Mesendoderm (in vitro differentiated cells): ENCODE results near the gene CDC34.

Experiments
- DNase-seq: peaks from one replicate; pipeline ENCODE4 v3.0.0; 2013
- H2AK5ac ChIP-seq: 2 replicates; pipeline ENCODE4 v1.6.1; 2013; ENCODE audit warnings: low read length, inconsistent platforms
- H2BK120ac ChIP-seq: 2 replicates; pipeline ENCODE4 v1.6.1; 2013; ENCODE audit warnings: low read depth, mild to moderate bottlenecking, low read length, moderate library complexity, mixed read lengths
- H2BK15ac ChIP-seq: replicated peaks from 2 replicates; pipeline ENCODE4 v1.6.1; 2013; ENCODE audit warnings: low read depth, mild to moderate bottlenecking, moderate library complexity
- H2BK5ac ChIP-seq: 2 replicates; pipeline ENCODE4 v1.6.1; 2013; ENCODE audit warnings: low read length, inconsistent platforms
- H3K18ac ChIP-seq: 2 replicates; pipeline ENCODE4 v1.6.1; 2013; ENCODE audit warnings: mild to moderate bottlenecking, low read length, mixed read lengths
- H3K23ac ChIP-seq: one replicate; pipeline ENCODE4 v1.6.1; 2013; ENCODE audit warnings: low read length
- H3K27ac ChIP-seq: 2 replicates; pipeline ENCODE4 v1.5.1; 2013; ENCODE audit warnings: low read depth, mild to moderate bottlenecking, inconsistent platforms, low read length, moderate library complexity
- H3K27me3 ChIP-seq: 2 replicates; pipeline ENCODE4 v1.6.1; 2013; ENCODE audit warnings: low read length, control low read depth, mild to moderate bottlenecking, inconsistent platforms; ENCODE audit not compliant: insufficient read depth, poor library complexity
- H3K36me3 ChIP-seq: 2 replicates; pipeline ENCODE4 v1.6.1; 2013; ENCODE audit warnings: low read length, inconsistent platforms; ENCODE audit not compliant: control insufficient read depth, insufficient read depth
- H3K4ac ChIP-seq: one replicate; pipeline ENCODE4 v1.6.1; 2013; ENCODE audit warnings: low read depth, mild to moderate bottlenecking, low read length, moderate library complexity
- H3K4me1 ChIP-seq: 2 replicates; pipeline ENCODE4 v1.6.1; 2013; ENCODE audit warnings: low read depth, low read length, inconsistent platforms; ENCODE audit not compliant: control insufficient read depth
- H3K4me2 ChIP-seq: 2 replicates; pipeline ENCODE4 v1.6.1; 2013; ENCODE audit warnings: low read length
- H3K4me3 ChIP-seq: 2 replicates; pipeline ENCODE4 v1.5.1; 2013; ENCODE audit warnings: mild to moderate bottlenecking, low read length
- H3K56ac ChIP-seq: one replicate; pipeline ENCODE4 v1.6.1; 2013; ENCODE audit warnings: low read length
- H3K79me1 ChIP-seq: 2 replicates; pipeline ENCODE4 v1.6.1; 2013; ENCODE audit warnings: low read length, inconsistent platforms
- H3K79me2 ChIP-seq: 2 replicates; pipeline ENCODE4 v1.6.1; 2013; ENCODE audit warnings: mild to moderate bottlenecking, low read length; ENCODE audit not compliant: control insufficient read depth, insufficient read depth
- H3K9ac ChIP-seq: 2 replicates; pipeline ENCODE4 v1.6.1; 2013; ENCODE audit warnings: low read length, inconsistent platforms
- H4K5ac ChIP-seq: one replicate; pipeline ENCODE4 v1.6.1; 2013; ENCODE audit warnings: low read length
- H4K8ac ChIP-seq: one replicate; pipeline ENCODE4 v1.6.1; 2013; ENCODE audit warnings: low read depth, mild to moderate bottlenecking, control low read depth, low read length, moderate library complexity
- WGBS: extraction: QIAGEN DNeasy Blood & Tissue Kit; methylation state at CpG from one replicate; pipeline ENCODE4 v1.1.7; 2013; ENCODE audit warnings: low lambda C conversion rate, missing lambda C conversion rate; ENCODE audit not compliant: insufficient coverage; ENCODE audit errors: extremely low coverage; 5-methylcytosine and 5-hydroxymethylcytosine counted together

The CDC34 gene

DNA sequence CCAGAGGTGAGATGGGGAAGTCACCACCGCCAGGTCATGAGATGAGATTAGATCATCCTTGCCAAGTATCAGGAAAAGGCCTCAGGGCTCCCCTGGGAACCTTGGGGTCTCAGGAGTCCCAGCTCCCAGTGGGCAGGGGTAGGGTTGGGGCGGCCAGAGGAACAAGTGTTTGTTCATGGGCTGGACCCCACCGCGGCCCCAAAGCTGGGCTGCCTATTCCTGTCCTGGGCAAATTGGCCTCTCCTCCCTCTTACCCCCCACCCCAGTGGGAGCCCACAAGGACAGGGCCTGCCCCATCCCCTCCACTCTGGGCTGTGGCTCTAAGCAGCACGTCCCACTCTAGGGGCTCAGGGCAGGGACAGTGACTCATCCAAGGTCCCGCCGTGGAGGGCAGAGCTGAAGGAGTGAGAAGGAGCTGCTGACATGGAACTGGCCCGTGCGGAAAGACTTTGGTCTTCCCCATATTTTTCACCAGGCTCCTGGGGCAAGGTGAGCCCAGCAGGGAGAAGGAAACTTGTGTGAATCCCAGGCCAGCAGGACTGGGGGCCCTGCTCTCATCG lies 54.1 kb downstream of the CDC34 start:
- Histone ChIP-seq H3K27ac (no peak overlapping the region), H2BK120ac (no peak overlapping the region), H3K4ac (no peak overlapping the region), H3K9ac (no peak overlapping the region), H3K4me1 (no peaks in the 10 kb centered on the region), H3K23ac (no peak overlapping the region), H3K79me1 (no peaks in the 10 kb centered on the region), H3K27me3 (peaks cover 8% of the 10 kb centered on the region), H3K56ac (no peak overlapping the region), H3K4me3 (no peak overlapping the region), H3K36me3 (no peaks in the 10 kb centered on the region), H4K5ac (no peak overlapping the region), H2BK5ac (no peak overlapping the region), H3K4me2 (no peak overlapping the region), H3K18ac (no peak overlapping the region), H4K8ac (no peak overlapping the region), H2BK15ac (no peak overlapping the region), H2AK5ac (no peak overlapping the region), H3K79me2 (no peaks in the 10 kb centered on the region)
- no peak for DNase-seq
- WGBS = no CpG with 5 or more reads among the region's 10 CpGs

DNA sequence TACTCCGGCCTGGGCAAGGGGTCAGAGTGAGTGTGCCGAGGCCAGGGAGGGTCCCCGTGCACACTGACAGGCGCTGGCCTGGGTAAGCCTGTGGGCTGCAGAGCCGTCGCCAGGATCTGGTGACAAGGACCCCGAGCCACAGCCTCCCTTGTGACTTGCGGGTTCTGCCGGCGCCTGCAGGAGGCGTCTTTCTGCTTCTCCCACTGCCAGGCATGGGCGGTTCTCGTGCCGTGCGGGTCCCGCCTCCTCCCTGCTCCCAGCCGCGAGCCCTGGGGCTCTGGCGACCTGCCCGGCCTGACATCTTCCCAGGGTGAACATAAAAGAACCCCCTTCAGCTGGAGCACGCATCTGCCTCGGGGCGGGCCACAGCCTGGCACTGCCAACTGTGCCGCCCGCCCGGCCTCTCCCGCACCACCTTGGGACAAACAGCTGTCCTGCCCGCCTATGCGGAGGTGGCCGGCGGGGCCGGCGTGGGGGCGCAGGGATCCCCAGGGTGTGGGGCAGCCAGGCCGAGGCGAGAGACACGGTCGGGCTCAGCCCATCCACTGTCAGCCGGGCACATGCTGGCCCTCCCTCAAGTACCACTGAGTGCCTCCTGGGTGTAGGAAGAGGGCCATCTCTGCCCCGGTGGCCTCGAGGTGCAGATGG lies 56.7 kb downstream of the CDC34 start:
- no peak overlapping the region for H2BK5ac ChIP-seq
- no peak overlapping the region for H3K9ac ChIP-seq
- H3K36me3 ChIP-seq = no peaks in the 10 kb centered on the region
- H2BK120ac ChIP-seq = no peak overlapping the region
- H3K4me3 ChIP-seq = no peak overlapping the region
- no peak overlapping the region for H3K23ac ChIP-seq
- no peak overlapping the region for H2BK15ac ChIP-seq
- H4K8ac ChIP-seq = no peak overlapping the region
- H3K18ac ChIP-seq = no peak overlapping the region
- H3K79me1 ChIP-seq = no peaks in the 10 kb centered on the region
- H3K4me1 ChIP-seq = no peaks in the 10 kb centered on the region
- H2AK5ac ChIP-seq = no peak overlapping the region
- no peak overlapping the region for H3K27ac ChIP-seq
- H3K56ac ChIP-seq = no peak overlapping the region
- no peaks in the 10 kb centered on the region for H3K79me2 ChIP-seq
- no peak overlapping the region for H3K4me2 ChIP-seq
- no peak overlapping the region for H3K4ac ChIP-seq
- peaks cover 15% of the 10 kb centered on the region for H3K27me3 ChIP-seq
- WGBS = no CpG with 5 or more reads among the region's 41 CpGs
- peak; percentile 90 for DNase-seq
- H4K5ac ChIP-seq = no peak overlapping the region

DNA sequence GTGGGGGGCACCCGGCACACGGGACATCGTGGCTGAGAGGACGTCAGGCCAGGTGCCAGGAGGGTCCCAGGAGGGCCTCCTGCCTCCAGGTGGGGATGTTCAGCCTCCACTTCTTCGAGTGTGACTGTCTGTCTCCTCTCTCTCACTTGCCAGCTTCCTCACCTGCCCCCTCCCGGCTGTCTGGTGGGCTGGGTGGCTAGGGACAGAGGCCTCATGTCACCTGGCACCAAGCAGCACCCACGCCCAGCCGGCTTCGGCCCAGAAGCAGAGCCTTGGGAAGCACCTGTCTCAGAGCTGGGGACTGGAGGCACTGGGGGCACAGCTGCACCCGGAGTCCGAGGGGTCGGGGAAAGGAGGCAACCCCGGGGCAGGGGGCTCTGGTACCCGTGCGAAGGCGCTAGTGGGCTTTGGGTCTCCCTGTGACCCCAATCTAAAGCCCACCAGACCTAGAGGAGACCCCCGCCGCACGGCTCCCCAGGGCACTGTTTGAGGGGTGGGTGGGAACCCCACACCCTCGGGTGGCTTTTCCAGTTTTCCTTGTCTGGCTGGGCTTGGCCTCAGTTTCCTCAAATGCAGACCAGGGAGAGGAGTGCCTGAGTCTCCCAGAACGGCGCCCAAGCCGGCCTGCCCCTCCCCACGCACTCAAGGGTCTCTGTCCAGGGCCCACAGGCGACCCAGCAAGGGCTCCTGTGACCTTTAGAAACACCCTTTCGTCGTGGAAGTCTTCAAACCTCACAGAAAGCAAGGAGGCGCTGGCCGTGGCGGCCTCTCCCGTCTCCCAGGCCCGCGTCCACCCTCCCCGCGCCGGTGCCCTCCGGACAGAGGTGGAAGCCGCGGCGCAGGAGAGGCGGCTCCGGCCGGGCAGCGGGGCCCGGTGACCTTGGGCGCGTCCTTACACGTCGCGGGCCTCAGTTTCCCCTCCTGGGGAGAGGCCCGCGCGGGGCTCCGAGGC lies 57.5 kb downstream of the CDC34 start:
- Histone ChIP-seq H3K4me1 (no peaks in the 10 kb centered on the region), H3K79me2 (no peaks in the 10 kb centered on the region), H3K18ac (no peak overlapping the region), H3K4ac (no peak overlapping the region), H2AK5ac (no peak overlapping the region), H2BK120ac (no peak overlapping the region), H3K23ac (no peak overlapping the region), H3K27ac (no peak overlapping the region), H3K4me3 (no peak overlapping the region), H3K27me3 (peaks cover 15% of the 10 kb centered on the region), H2BK5ac (no peak overlapping the region), H3K4me2 (no peak overlapping the region), H3K36me3 (no peaks in the 10 kb centered on the region), H2BK15ac (no peak overlapping the region), H3K79me1 (no peaks in the 10 kb centered on the region), H4K8ac (no peak overlapping the region), H4K5ac (no peak overlapping the region), H3K56ac (no peak overlapping the region), H3K9ac (no peak overlapping the region)
- DNase-seq = no peak
- no CpG with 5 or more reads among the region's 54 CpGs for WGBS

DNA sequence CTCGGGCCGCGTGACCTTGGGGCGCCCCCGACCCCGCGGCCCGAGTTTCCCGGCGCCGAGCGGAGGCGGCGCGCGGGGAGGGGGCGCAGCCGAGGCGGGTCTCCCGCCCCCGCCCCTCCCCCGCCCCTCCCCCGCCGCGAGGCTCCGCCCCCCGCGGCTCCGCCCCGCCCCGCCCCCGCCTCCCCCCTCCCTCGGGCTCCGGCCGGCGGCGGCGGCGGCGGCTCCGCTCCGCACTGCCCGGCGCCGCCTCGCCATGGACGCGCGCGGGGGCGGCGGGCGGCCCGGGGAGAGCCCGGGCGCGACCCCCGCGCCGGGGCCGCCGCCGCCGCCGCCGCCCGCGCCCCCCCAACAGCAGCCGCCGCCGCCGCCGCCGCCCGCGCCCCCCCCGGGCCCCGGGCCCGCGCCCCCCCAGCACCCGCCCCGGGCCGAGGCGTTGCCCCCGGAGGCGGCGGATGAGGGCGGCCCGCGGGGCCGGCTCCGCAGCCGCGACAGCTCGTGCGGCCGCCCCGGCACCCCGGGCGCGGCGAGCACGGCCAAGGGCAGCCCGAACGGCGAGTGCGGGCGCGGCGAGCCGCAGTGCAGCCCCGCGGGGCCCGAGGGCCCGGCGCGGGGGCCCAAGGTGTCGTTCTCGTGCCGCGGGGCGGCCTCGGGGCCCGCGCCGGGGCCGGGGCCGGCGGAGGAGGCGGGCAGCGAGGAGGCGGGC lies 58.3 kb downstream of the CDC34 start, which contains the start of gene HCN2:
TSS of gene HCN2 (plus strand) at position 189 of the 703 bp plus-strand sequence. CDS start at position 254, 65 bp downstream.
- no peaks in the 10 kb centered on the region for H3K79me2 ChIP-seq
- H4K8ac ChIP-seq = no peak within 1 kb of the TSS
- H2AK5ac ChIP-seq = no peak within 1 kb of the TSS
- no peaks in the 10 kb centered on the region for H3K4me1 ChIP-seq
- H3K18ac ChIP-seq = no peak within 1 kb of the TSS
- peaks cover 15% of the 10 kb centered on the region for H3K27me3 ChIP-seq
- no peak within 1 kb of the TSS for H2BK120ac ChIP-seq
- H3K27ac ChIP-seq = no peak within 1 kb of the TSS
- H3K56ac ChIP-seq = no peak within 1 kb of the TSS
- no peaks in the 10 kb centered on the region for H3K79me1 ChIP-seq
- H3K4me2 ChIP-seq = no peak within 1 kb of the TSS
- no CpG with 5 or more reads among the region's 132 CpGs for WGBS
- no peaks in the 10 kb centered on the region for H3K36me3 ChIP-seq
- no peak for DNase-seq
- H3K4ac ChIP-seq = no peak within 1 kb of the TSS
- no peak within 1 kb of the TSS for H3K4me3 ChIP-seq
- no peak within 1 kb of the TSS for H4K5ac ChIP-seq
- no peak within 1 kb of the TSS for H3K23ac ChIP-seq
- no peak within 1 kb of the TSS for H2BK5ac ChIP-seq
- H2BK15ac ChIP-seq = no peak within 1 kb of the TSS
- no peak within 1 kb of the TSS for H3K9ac ChIP-seq

DNA sequence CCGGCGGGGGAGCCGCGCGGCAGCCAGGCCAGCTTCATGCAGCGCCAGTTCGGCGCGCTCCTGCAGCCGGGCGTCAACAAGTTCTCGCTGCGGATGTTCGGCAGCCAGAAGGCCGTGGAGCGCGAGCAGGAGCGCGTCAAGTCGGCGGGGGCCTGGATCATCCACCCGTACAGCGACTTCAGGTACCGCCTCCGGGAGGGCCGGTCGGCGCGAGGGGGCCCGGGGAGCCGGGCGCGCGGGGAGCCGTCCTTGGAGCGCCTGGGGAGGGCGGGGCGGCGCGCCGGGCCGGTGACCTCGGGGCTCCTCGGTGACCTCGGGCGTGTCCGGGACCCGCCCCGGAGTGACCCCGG lies 58.8 kb downstream of the CDC34 start:
- Histone ChIP-seq H3K9ac (no peak overlapping the region), H2BK5ac (no peak overlapping the region), H3K4me1 (no peaks in the 10 kb centered on the region), H3K27me3 (peaks cover 15% of the 10 kb centered on the region), H3K36me3 (no peaks in the 10 kb centered on the region), H3K23ac (no peak overlapping the region), H3K4me3 (no peak overlapping the region), H3K79me1 (no peaks in the 10 kb centered on the region), H3K27ac (no peak overlapping the region), H2AK5ac (no peak overlapping the region), H2BK120ac (no peak overlapping the region), H3K4ac (no peak overlapping the region), H2BK15ac (no peak overlapping the region), H3K4me2 (no peak overlapping the region), H3K18ac (no peak overlapping the region), H3K56ac (no peak overlapping the region), H4K8ac (no peak overlapping the region), H4K5ac (no peak overlapping the region), H3K79me2 (no peaks in the 10 kb centered on the region)
- WGBS = no CpG with 5 or more reads among the region's 50 CpGs
- DNase-seq = no peak
